Left lung (tissue), 10 donors: ENCODE results near the gene KRT84. TPM values are rescaled to one million over a fixed set of nuclear protein-coding genes. Genes with fewer than 3 reads are reported as not detected.

Experiments
- ATAC-seq: fragments of 200-7000 bp; cut with Tn5 transposase; one replicate; pipeline ENCODE4 v1.9.1; 2020; ENCODE audit warnings: moderate library complexity
- DNase-seq, 4 donors: peaks; one replicate each; pipeline ENCODE4 v3.0.0-alpha.2; 2013 to 2020
- H3K27ac ChIP-seq, 2 donors: fragments of 200-600 bp; sonication (generic) in 1 of 2; one replicate each; pipeline versions ENCODE4 v1.5.0 to v1.8.0; 2020 to 2021
- H3K27me3 ChIP-seq, 2 donors: fragments of 200-600 bp; sonication (generic) in 1 of 2; one replicate each; pipeline versions ENCODE4 v1.5.0 to v1.8.0; 2020 to 2021
- H3K36me3 ChIP-seq, 2 donors: fragments of 200-600 bp; sonication (generic) in 1 of 2; one replicate each; pipeline versions ENCODE4 v1.5.0 to v1.8.0; 2020 to 2021
- H3K4me1 ChIP-seq, 2 donors: fragments of 200-600 bp; one replicate each; pipeline ENCODE4 v1.8.0; 2021
- H3K4me3 ChIP-seq, 2 donors: fragments of 200-600 bp; sonication (generic) in 1 of 2; one replicate each; pipeline versions ENCODE4 v1.5.0 to v1.8.0; 2020 to 2021; ENCODE audit warnings: mild to moderate bottlenecking in 1 of 2
- H3K9me3 ChIP-seq, 2 donors: fragments of 200-600 bp; sonication (generic) in 1 of 2; one replicate each; pipeline versions ENCODE4 v1.5.0 to v1.8.0; 2020 to 2021
- intact Hi-C, 2 donors: fragments of 100-400 bp; cut with DNase I; formaldehyde crosslinking; loops; one replicate each; pipeline versions ENCODE4 v1.11.2 to v1.14.2; 2022
- polyA plus RNA-seq, 6 donors: library from polyadenylated mRNA; unstranded; fragments of 120-200 nt; gene quantifications; one replicate each; pipeline ENCODE4 v1.2.1, GENCODE V29; 2013; ENCODE audit not compliant: insufficient read length in 6 of 6
- total RNA-seq, 2 donors: library from RNA; stranded (reverse); fragmentation: NEBNext Ultra II Directional; extraction: Animal tissue kit (Norgen Biotek cat#: 25700); gene quantifications; one replicate each; pipeline ENCODE4 v1.2.1, GENCODE V29; 2021
- TF ChIP-seq, protein P1 (sequence below), 2 donors: fragments of 200-600 bp; sonication (generic) in 1 of 2; IDR thresholded peaks; one replicate each; pipeline versions ENCODE4 v1.5.0 to v1.8.0; 2021; ENCODE audit warnings: antibody characterized with exemption in 2 of 2
- donor health status: DM: no; HTN: yes; CAD: no.
- donor health status: DM: no; HTN: no; CAD: no.

The KRT84 gene
- total and polyA plus RNA-seq, 8 donors, result not detected

DNA sequence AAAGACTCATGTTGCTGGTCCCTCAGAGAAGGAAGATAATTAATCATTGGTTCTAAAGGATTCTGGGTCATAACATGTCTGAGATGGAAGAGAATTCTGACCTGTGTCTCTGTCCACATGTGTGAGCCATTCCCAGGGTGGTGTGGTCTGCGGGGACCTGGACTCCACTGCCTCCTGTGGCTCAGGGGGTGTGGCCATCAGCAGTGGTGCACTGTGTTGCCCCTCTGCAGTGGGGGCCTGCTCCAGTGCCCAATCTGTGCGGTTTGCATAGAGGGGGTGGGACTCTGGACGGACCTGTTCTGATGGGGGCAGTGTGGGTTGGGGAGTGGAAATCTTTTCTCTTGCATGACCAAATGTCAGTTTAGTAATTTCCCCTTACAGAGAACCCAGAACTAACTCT, 31.7 kb downstream of the KRT84 start:
- Histone ChIP-seq H3K27ac (no peak overlapping the region), H3K36me3 (no peaks in the 10 kb centered on the region), H3K27me3 (peaks cover 0 to 15% of the 10 kb centered on the region in 2 donors), H3K4me1 (no peaks in the 10 kb centered on the region), H3K9me3 (no peaks in the 10 kb centered on the region), H3K4me3 (no peak overlapping the region)
- DNase-seq (no peak), ATAC-seq (no peak)
- intact Hi-C loops, result no loop called here
- TF ChIP-seq, protein P1, sequence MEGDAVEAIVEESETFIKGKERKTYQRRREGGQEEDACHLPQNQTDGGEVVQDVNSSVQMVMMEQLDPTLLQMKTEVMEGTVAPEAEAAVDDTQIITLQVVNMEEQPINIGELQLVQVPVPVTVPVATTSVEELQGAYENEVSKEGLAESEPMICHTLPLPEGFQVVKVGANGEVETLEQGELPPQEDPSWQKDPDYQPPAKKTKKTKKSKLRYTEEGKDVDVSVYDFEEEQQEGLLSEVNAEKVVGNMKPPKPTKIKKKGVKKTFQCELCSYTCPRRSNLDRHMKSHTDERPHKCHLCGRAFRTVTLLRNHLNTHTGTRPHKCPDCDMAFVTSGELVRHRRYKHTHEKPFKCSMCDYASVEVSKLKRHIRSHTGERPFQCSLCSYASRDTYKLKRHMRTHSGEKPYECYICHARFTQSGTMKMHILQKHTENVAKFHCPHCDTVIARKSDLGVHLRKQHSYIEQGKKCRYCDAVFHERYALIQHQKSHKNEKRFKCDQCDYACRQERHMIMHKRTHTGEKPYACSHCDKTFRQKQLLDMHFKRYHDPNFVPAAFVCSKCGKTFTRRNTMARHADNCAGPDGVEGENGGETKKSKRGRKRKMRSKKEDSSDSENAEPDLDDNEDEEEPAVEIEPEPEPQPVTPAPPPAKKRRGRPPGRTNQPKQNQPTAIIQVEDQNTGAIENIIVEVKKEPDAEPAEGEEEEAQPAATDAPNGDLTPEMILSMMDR (IDR thresholded peaks at IDR 0.05), result no peak

DNA sequence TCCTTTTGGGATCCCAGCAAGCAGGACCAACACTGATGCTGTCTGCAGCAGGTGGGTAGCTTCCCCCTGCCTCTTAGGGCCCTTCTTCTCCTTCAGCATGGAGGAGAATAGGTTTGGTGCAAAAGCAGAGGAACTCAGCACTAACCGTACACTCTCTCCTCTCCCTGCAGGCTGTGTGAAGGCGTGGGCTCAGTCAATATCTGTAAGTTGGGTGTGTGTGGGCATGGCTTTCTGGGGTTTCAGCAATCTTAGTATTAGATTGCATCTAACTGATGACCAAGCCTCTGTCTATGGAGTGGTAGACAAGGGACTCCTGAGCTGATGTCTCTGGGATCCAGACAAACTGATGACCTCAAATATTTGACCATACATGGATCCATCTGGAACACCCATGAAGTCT, 32.5 kb downstream of the KRT84 start:
- TF ChIP-seq, protein P1 (IDR thresholded peaks at IDR 0.05), result no peak
- intact Hi-C loops, result no loop called here

DNA sequence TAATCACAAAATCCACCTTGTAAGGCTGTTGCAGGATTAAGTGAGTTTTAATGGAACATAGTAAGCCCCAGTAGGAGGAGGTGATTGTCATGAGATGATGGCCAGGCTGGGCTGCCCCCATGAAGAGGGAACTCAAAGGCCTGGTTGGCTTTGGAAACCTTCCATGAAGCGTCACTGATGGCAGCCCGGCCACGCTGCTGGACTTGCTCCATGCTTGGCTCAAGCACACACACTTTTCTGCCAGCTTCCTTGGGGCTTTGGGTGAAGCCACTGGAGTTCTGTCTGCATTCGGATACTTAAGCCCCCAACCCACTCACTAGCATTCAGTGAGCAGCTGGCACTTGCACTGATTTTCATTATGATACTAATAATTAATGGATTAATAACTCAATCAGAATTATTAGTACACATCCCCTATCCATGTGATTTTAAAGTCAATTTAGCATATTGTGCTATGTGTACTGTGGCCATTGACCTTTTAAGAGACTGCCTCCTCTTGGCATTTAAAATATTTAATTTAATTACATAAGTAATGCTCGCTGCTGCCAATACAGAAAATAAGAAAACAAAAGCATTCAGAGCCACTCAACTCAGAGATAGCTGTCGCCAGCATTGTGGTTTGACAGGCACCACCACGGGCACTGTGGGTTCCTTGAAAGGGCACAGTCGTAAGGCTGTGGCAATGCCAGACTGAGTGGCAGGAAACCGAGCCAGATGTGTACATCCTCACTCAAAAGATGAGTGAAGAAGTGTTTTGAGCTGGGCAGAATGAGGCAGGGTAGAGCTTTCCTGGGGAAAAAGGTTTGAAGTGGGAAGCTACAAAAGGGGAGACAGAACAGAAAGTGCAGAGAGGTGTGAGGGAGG, 34.0 kb downstream of the KRT84 start:
- Histone ChIP-seq H3K4me1 (no peaks in the 10 kb centered on the region), H3K4me3 (no peak overlapping the region), H3K9me3 (no peaks in the 10 kb centered on the region), H3K27me3 (peaks cover 0 to 11% of the 10 kb centered on the region in 2 donors), H3K36me3 (no peaks in the 10 kb centered on the region), H3K27ac (no peak overlapping the region)
- intact Hi-C loops, result no loop called here
- TF ChIP-seq, protein P1 (IDR thresholded peaks at IDR 0.05), result no peak
- DNase-seq, result no peak
- ATAC-seq, result no peak

More for the DNA sequence above, 32.5 kb downstream of the KRT84 start:
- H3K4me3 ChIP-seq, result no peak overlapping the region
- no peaks in the 10 kb centered on the region for H3K36me3 ChIP-seq
- H3K4me1 ChIP-seq, result no peaks in the 10 kb centered on the region
- H3K27me3 ChIP-seq, result peaks cover 0 to 15% of the 10 kb centered on the region in 2 donors
- DNase-seq (no peak), ATAC-seq (no peak)
- no peaks in the 10 kb centered on the region for H3K9me3 ChIP-seq
- H3K27ac ChIP-seq, result no peak overlapping the region

DNA sequence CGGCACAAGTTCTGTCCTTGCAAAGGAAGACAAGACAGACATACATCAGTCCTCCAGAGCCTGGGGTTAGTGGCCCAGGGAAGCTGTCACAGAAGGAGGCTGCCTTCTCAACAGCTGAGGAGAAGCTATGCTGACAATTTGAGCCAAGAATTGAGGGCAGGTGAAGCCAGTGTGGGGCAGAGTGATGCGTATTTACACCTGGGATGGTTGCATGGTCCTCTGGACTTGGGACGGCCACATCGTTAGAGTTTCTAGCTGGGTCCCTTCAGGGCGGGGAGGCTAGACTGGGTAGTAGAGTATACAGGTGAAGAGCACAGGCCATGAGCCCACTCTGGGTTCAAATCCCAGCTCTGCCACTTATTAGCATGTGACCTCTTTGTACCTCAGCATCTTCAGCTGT, 34.7 kb downstream of the KRT84 start:
- Histone ChIP-seq H3K4me1 (peaks cover 0 to 5% of the 10 kb centered on the region in 2 donors), H3K9me3 (no peaks in the 10 kb centered on the region), H3K27ac (no peak overlapping the region), H3K4me3 (no peak overlapping the region), H3K36me3 (no peaks in the 10 kb centered on the region), H3K27me3 (peaks cover 0 to 5% of the 10 kb centered on the region in 2 donors)
- DNase-seq (no peak), ATAC-seq (no peak)
- intact Hi-C loops, result no loop called here
- TF ChIP-seq, protein P1 (IDR thresholded peaks at IDR 0.05), result no peak

DNA sequence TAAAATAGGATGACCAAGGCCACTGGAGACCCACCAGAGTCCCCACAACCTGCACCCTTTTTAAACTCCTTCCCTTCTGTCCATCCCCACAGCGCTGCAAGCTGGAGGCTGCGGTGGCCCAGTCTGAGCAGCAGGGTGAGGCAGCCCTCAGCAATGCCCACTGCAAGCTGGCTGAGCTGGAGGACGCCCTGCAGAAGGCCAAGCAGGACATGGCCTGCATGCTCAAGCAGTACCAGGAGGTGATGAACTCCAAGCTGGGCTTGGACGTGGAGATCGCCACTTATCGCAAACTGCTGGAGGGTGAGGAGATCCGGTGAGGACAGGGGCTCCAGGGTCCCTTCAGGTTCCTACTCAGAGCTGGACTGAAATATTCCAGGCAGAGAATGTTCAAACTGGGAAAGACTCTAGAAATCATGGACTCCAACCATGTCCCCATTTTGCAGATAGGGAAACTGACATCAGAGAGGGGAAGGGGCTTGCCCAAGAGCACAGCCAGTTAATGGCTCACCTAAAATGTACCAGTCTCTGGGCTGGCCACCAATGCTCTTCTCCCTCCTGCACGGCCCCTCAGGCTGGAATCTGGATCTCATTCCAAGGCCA, 35.3 kb downstream of the KRT84 start:
- peaks cover 0 to 4% of the 10 kb centered on the region in 2 donors for H3K27me3 ChIP-seq
- peaks cover 0 to 6% of the 10 kb centered on the region in 2 donors for H3K4me1 ChIP-seq
- no peaks in the 10 kb centered on the region for H3K9me3 ChIP-seq
- TF ChIP-seq, protein P1 (IDR thresholded peaks at IDR 0.05), result no peak
- no peaks in the 10 kb centered on the region for H3K36me3 ChIP-seq
- no peak for DNase-seq
- intact Hi-C loops, result no loop called here
- no peak overlapping the region for H3K4me3 ChIP-seq
- ATAC-seq, result no peak
- no peak overlapping the region for H3K27ac ChIP-seq
